Liver (tissue), 3 donors: ENCODE data around the gene SCLY.

Experiments
- EGR1 ChIP-seq, 2 donors: IDR thresholded peaks; 2 replicates each; pipeline ENCODE4 v1.6.1; 2016 to 2018; ENCODE audit warnings: antibody characterized with exemption in 2 of 2, low read depth in 2 of 2
- JUND ChIP-seq, 2 donors: IDR thresholded peaks; 2 replicates each; pipeline ENCODE4 v1.6.1; 2016; ENCODE audit warnings: antibody characterized with exemption in 2 of 2
- RAD21 ChIP-seq, 2 donors: IDR thresholded peaks; 2 replicates each; pipeline ENCODE4 v1.6.1; 2016; ENCODE audit warnings: antibody characterized with exemption in 2 of 2, mild to moderate bottlenecking in 2 of 2
- RXRA ChIP-seq, 2 donors: IDR thresholded peaks; 2 replicates each; pipeline ENCODE4 v1.6.1; 2017 to 2018; ENCODE audit warnings: antibody characterized with exemption in 2 of 2, mild to moderate bottlenecking in 1 of 2
- TAF1 ChIP-seq: conservative IDR thresholded peaks from 2 replicates; pipeline ENCODE4 v1.6.1; 2016; ENCODE audit warnings: antibody characterized with exemption, mild to moderate bottlenecking
- TF ChIP-seq, protein P1 (sequence below): IDR thresholded peaks from 2 replicates; pipeline ENCODE4 v1.6.1; 2016; ENCODE audit warnings: antibody characterized with exemption
- TF ChIP-seq, protein P2 (sequence below): IDR thresholded peaks from 2 replicates; pipeline ENCODE4 v1.6.1; 2016; ENCODE audit warnings: antibody characterized with exemption, mild to moderate bottlenecking
- TF ChIP-seq, protein P3 (sequence below): fragments of 150-350 bp; IDR thresholded peaks from 2 replicates; pipeline ENCODE4 v1.5.1; 2017; ENCODE audit warnings: improper control_type of control experiment, low read depth, low read length; ENCODE audit not compliant: missing input control
- donor health status: healthy.
- donor health status: healthy.

DNA sequence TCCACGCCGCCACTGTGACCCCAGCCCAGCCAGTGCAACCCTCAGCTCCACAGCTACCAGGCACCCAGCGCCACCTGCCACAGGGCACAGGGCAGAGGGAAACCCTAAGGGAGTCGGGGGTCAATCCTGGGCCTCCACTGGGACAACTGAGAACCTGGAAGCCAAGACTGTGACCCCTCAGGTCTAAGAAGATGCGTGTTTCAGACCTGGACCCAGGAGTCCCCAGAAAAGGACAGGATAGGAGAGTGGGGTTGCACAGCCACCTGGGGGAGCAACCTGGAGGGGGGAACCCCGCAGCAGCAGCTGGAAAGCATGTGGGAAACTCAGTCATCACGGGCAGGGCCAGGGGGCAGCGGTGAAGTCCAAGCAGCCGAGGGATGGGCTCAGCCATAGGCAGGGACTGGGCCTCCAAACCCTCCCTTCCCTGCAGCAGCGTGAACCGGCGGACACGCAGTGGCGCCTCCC, 43.5 kb downstream of the SCLY start:
- TF ChIP-seq, protein P1, sequence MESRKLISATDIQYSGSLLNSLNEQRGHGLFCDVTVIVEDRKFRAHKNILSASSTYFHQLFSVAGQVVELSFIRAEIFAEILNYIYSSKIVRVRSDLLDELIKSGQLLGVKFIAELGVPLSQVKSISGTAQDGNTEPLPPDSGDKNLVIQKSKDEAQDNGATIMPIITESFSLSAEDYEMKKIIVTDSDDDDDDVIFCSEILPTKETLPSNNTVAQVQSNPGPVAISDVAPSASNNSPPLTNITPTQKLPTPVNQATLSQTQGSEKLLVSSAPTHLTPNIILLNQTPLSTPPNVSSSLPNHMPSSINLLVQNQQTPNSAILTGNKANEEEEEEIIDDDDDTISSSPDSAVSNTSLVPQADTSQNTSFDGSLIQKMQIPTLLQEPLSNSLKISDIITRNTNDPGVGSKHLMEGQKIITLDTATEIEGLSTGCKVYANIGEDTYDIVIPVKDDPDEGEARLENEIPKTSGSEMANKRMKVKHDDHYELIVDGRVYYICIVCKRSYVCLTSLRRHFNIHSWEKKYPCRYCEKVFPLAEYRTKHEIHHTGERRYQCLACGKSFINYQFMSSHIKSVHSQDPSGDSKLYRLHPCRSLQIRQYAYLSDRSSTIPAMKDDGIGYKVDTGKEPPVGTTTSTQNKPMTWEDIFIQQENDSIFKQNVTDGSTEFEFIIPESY, result no peak
- TF ChIP-seq, protein P2, sequence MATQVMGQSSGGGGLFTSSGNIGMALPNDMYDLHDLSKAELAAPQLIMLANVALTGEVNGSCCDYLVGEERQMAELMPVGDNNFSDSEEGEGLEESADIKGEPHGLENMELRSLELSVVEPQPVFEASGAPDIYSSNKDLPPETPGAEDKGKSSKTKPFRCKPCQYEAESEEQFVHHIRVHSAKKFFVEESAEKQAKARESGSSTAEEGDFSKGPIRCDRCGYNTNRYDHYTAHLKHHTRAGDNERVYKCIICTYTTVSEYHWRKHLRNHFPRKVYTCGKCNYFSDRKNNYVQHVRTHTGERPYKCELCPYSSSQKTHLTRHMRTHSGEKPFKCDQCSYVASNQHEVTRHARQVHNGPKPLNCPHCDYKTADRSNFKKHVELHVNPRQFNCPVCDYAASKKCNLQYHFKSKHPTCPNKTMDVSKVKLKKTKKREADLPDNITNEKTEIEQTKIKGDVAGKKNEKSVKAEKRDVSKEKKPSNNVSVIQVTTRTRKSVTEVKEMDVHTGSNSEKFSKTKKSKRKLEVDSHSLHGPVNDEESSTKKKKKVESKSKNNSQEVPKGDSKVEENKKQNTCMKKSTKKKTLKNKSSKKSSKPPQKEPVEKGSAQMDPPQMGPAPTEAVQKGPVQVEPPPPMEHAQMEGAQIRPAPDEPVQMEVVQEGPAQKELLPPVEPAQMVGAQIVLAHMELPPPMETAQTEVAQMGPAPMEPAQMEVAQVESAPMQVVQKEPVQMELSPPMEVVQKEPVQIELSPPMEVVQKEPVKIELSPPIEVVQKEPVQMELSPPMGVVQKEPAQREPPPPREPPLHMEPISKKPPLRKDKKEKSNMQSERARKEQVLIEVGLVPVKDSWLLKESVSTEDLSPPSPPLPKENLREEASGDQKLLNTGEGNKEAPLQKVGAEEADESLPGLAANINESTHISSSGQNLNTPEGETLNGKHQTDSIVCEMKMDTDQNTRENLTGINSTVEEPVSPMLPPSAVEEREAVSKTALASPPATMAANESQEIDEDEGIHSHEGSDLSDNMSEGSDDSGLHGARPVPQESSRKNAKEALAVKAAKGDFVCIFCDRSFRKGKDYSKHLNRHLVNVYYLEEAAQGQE, result no peak
- TF ChIP-seq, protein P3, sequence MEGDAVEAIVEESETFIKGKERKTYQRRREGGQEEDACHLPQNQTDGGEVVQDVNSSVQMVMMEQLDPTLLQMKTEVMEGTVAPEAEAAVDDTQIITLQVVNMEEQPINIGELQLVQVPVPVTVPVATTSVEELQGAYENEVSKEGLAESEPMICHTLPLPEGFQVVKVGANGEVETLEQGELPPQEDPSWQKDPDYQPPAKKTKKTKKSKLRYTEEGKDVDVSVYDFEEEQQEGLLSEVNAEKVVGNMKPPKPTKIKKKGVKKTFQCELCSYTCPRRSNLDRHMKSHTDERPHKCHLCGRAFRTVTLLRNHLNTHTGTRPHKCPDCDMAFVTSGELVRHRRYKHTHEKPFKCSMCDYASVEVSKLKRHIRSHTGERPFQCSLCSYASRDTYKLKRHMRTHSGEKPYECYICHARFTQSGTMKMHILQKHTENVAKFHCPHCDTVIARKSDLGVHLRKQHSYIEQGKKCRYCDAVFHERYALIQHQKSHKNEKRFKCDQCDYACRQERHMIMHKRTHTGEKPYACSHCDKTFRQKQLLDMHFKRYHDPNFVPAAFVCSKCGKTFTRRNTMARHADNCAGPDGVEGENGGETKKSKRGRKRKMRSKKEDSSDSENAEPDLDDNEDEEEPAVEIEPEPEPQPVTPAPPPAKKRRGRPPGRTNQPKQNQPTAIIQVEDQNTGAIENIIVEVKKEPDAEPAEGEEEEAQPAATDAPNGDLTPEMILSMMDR, result no peak
- TF ChIP-seq RXRA (IDR thresholded peaks at IDR 0.05) (no peak), EGR1 (IDR thresholded peaks at IDR 0.05; ENCODE audit: low read depth in 2 of 2) (no peak), TAF1 (no peak), JUND (IDR thresholded peaks at IDR 0.05) (no peak), RAD21 (IDR thresholded peaks at IDR 0.05) (no peak)
